IMR-90 (cell line): Measurements from ENCODE around the gene RNASET2. TPM values are rescaled to one million over a fixed set of nuclear protein-coding genes. Genes with fewer than 3 reads are reported as not detected.

Experiments
- ATAC-seq: fragments of 200-7000 bp; cut with Tn5 transposase; 2 replicates; pipeline ENCODE4 v1.9.1; 2020; ENCODE audit warnings: low read depth, mild to moderate bottlenecking, moderate library complexity
- BruUV-seq: library from RNA; stranded (reverse); fragments of 400-500 nt; replicated peaks from 2 replicates; lab custom pipeline; 2021; lab: Mats Ljungman, UMichigan
- CTCF ChIA-PET: fragments of 300-600 bp; formaldehyde crosslinking; extraction: SDS; loops from one replicate; lab custom pipeline; 2021; ENCODE audit warnings: antibody characterized with exemption; lab: Yijun Ruan, JAX
- POLR2A ChIA-PET: fragments of 300-600 bp; sonication (Branson Sonifier 250); formaldehyde crosslinking; loops from one replicate; lab custom pipeline; 2022; ENCODE audit warnings: antibody characterized with exemption; ENCODE audit not compliant: unreplicated experiment; lab: Charles Lee
- DNase-seq: peaks from one replicate; pipeline ENCODE4 v3.0.0; 2013
- H2AFZ ChIP-seq: replicated peaks from 2 replicates; pipeline ENCODE3; 2013; ENCODE audit warnings: low read length, mild to moderate bottlenecking; ENCODE audit not compliant: poor library complexity
- H2AK5ac ChIP-seq: 2 replicates; pipeline ENCODE4 v1.6.1; 2013; ENCODE audit warnings: low read depth, low read length, inconsistent platforms
- H2AK9ac ChIP-seq: replicated peaks from 2 replicates; pipeline ENCODE3; 2013; ENCODE audit warnings: mild to moderate bottlenecking, low read depth, low read length, moderate library complexity; ENCODE audit not compliant: poor library complexity
- H2BK120ac ChIP-seq: 2 replicates; pipeline ENCODE4 v1.6.1; 2013; ENCODE audit warnings: low read depth, low read length, inconsistent platforms
- H2BK15ac ChIP-seq: 3 replicates; pipeline ENCODE4 v1.6.1; 2013; ENCODE audit warnings: low read depth, low read length, inconsistent platforms
- H2BK20ac ChIP-seq: 2 replicates; pipeline ENCODE4 v1.6.1; 2013; ENCODE audit warnings: low read depth, mild to moderate bottlenecking, inconsistent platforms, low read length, moderate library complexity
- H2BK5ac ChIP-seq: 2 replicates; pipeline ENCODE4 v1.6.1; 2013; ENCODE audit warnings: mild to moderate bottlenecking, low read depth, low read length, inconsistent platforms; ENCODE audit not compliant: poor library complexity, severe bottlenecking
- H3K14ac ChIP-seq: replicated peaks from 2 replicates; pipeline ENCODE4 v1.6.1; 2013; ENCODE audit warnings: low read depth, low read length, inconsistent platforms
- H3K18ac ChIP-seq: 2 replicates; pipeline ENCODE4 v1.6.1; 2013; ENCODE audit warnings: low read depth, low read length, control low read depth
- H3K23ac ChIP-seq: 2 replicates; pipeline ENCODE4 v1.6.1; 2013; ENCODE audit warnings: low read depth, low read length, inconsistent platforms
- H3K27ac ChIP-seq: 2 replicates; pipeline ENCODE4 v1.5.1; 2013; ENCODE audit warnings: mild to moderate bottlenecking, control low read depth, low read length; ENCODE audit not compliant: insufficient read depth
- H3K27me3 ChIP-seq: 2 replicates; pipeline ENCODE4 v1.6.1; 2013; ENCODE audit warnings: low read length; ENCODE audit not compliant: control insufficient read depth, insufficient read depth
- H3K36me3 ChIP-seq: 2 replicates; pipeline ENCODE4 v1.6.1; 2013; ENCODE audit warnings: low read length, mixed read lengths; ENCODE audit not compliant: control insufficient read depth, insufficient read depth
- H3K4ac ChIP-seq: 2 replicates; pipeline ENCODE4 v1.6.1; 2013; ENCODE audit warnings: low read depth, low read length, inconsistent platforms
- H3K4me1 ChIP-seq: 2 replicates; pipeline ENCODE4 v1.6.1; 2013; ENCODE audit warnings: low read length, mixed read lengths; ENCODE audit not compliant: control insufficient read depth, insufficient read depth
- H3K4me2 ChIP-seq: 2 replicates; pipeline ENCODE4 v1.6.1; 2013; ENCODE audit warnings: low read depth, mild to moderate bottlenecking, control low read depth, low read length, moderate library complexity
- H3K4me3 ChIP-seq: 2 replicates; pipeline ENCODE4 v1.5.1; 2013; ENCODE audit warnings: low read depth, mild to moderate bottlenecking, control low read depth, low read length, moderate library complexity; ENCODE audit not compliant: insufficient read depth
- H3K56ac ChIP-seq: 2 replicates; pipeline ENCODE4 v1.6.1; 2013; ENCODE audit warnings: low read length, inconsistent platforms; ENCODE audit not compliant: insufficient read depth; ENCODE audit errors: extremely low read depth
- H3K79me1 ChIP-seq, 2 experiments: 2 replicates each; pipeline ENCODE4 v1.6.1; 2013; ENCODE audit warnings: low read length in 2 of 2, inconsistent platforms in 1 of 2, low read depth in 1 of 2
- H3K9ac ChIP-seq: 2 replicates; pipeline ENCODE4 v1.6.1; 2013; ENCODE audit warnings: low read depth, low read length, control low read depth
- H3K9me1 ChIP-seq: 2 replicates; pipeline ENCODE4 v1.6.1; 2013; ENCODE audit warnings: low read length, inconsistent platforms; ENCODE audit not compliant: insufficient read depth
- H3K9me3 ChIP-seq: 2 replicates; pipeline ENCODE4 v1.6.1; 2013; ENCODE audit warnings: low read length; ENCODE audit not compliant: control insufficient read depth, insufficient read depth
- H4K20me1 ChIP-seq: 2 replicates; pipeline ENCODE4 v1.6.1; 2013; ENCODE audit warnings: low read length, inconsistent platforms; ENCODE audit not compliant: insufficient read depth
- H4K5ac ChIP-seq: 2 replicates; pipeline ENCODE4 v1.6.1; 2013; ENCODE audit warnings: mild to moderate bottlenecking, low read depth, low read length, control low read depth
- H4K8ac ChIP-seq, 2 experiments: 2 replicates each; pipeline ENCODE4 v1.6.1; 2013; ENCODE audit warnings: low read depth in 2 of 2, low read length in 2 of 2, control low read depth in 1 of 2, inconsistent platforms in 1 of 2
- H4K91ac ChIP-seq: 2 replicates; pipeline ENCODE4 v1.6.1; 2013; ENCODE audit warnings: low read depth, low read length, inconsistent platforms; ENCODE audit not compliant: insufficient read depth
- BHLHE40 ChIP-seq: fragments of 150-350 bp; IDR thresholded peaks from 2 replicates; pipeline ENCODE4 v1.6.1; 2016; ENCODE audit warnings: mild to moderate bottlenecking, low read depth, low read length
- CEBPB ChIP-seq: IDR thresholded peaks from 2 replicates; pipeline ENCODE4 v1.6.1; 2012; ENCODE audit warnings: low read depth, low read length, improper control_type of control experiment
- CHD1 ChIP-seq: IDR thresholded peaks from 2 replicates; pipeline ENCODE4 v1.6.1; 2012; ENCODE audit warnings: low read depth, low read length, improper control_type of control experiment
- FOS ChIP-seq: fragments of 150-350 bp; IDR thresholded peaks from 2 replicates; pipeline ENCODE4 v1.6.1; 2016; ENCODE audit warnings: low read depth, low read length
- MAFK ChIP-seq: IDR thresholded peaks from 2 replicates; pipeline ENCODE4 v1.6.1; 2012; ENCODE audit warnings: low read depth, low read length, improper control_type of control experiment
- MAZ ChIP-seq: IDR thresholded peaks from 2 replicates; pipeline ENCODE4 v1.6.1; 2012; ENCODE audit warnings: low read depth, mild to moderate bottlenecking, low read length, improper control_type of control experiment, moderate library complexity, borderline replicate concordance
- MXI1 ChIP-seq: IDR thresholded peaks from 2 replicates; pipeline ENCODE4 v1.6.1; 2012; ENCODE audit warnings: low read depth, mild to moderate bottlenecking, low read length, moderate library complexity, borderline replicate concordance
- NFE2L2 ChIP-seq: fragments of 150-350 bp; IDR thresholded peaks from 2 replicates; pipeline ENCODE4 v1.6.1; 2016; ENCODE audit warnings: low read depth, mild to moderate bottlenecking, low read length
- POLR2A ChIP-seq: IDR thresholded peaks from 2 replicates; pipeline ENCODE4 v1.6.1; 2012; ENCODE audit warnings: mild to moderate bottlenecking, low read depth, low read length
- RAD21 ChIP-seq: IDR thresholded peaks from 2 replicates; pipeline ENCODE4 v1.6.1; 2012; ENCODE audit warnings: low read length, improper control_type of control experiment
- RCOR1 ChIP-seq: IDR thresholded peaks from 2 replicates; pipeline ENCODE4 v1.6.1; 2012; ENCODE audit warnings: mild to moderate bottlenecking, low read length, improper control_type of control experiment; ENCODE audit not compliant: insufficient replicate concordance
- RFX5 ChIP-seq: IDR thresholded peaks from 2 replicates; pipeline ENCODE4 v1.8.0; 2012; ENCODE audit warnings: low read depth, mild to moderate bottlenecking, low read length, moderate library complexity
- SMC3 ChIP-seq: fragments of 150-350 bp; IDR thresholded peaks from 2 replicates; pipeline ENCODE4 v1.6.1; 2016; ENCODE audit warnings: low read depth, mild to moderate bottlenecking, antibody characterized with exemption, low read length, moderate library complexity
- WGBS, 2 experiments: methylation state at CpG; one replicate each; pipeline versions ENCODE4 v1.1.5 to v1.1.7; 2013; ENCODE audit warnings: missing lambda C conversion rate in 2 of 2; ENCODE audit not compliant: insufficient read length in 1 of 2; ENCODE audit errors: extremely low coverage in 2 of 2; 5-methylcytosine and 5-hydroxymethylcytosine counted together
- dilution Hi-C: fragments of 300-500 bp; cut with HindIII; formaldehyde crosslinking; loops from one replicate; pipeline ENCODE4 v1.14.3; 2018; ENCODE audit warnings: low sequenced_read_pairs; ENCODE audit not compliant: unreplicated experiment
- in situ Hi-C: fragments of 300-500 bp; cut with MboI; formaldehyde crosslinking; loops from 3 replicates; pipeline ENCODE4 v1.14.3; 2019; ENCODE audit warnings: low sequenced_read_pairs, inconsistent platforms, mixed read lengths
- intact Hi-C: fragments of 100-400 bp; cut with micrococcal nuclease; formaldehyde crosslinking; loops from 2 replicates; pipeline ENCODE4 v1.10.0; 2022
- polyA plus RNA-seq, 3 experiments: library from polyadenylated mRNA; depleted of rRNA; stranded (reverse); fragments of >200 nt; gene quantifications; 2 replicates each; pipeline ENCODE4 v1.2.3, GENCODE V29; 2012; ENCODE audit warnings: low replicate concordance in 1 of 3
- total RNA-seq: library from RNA; depleted of rRNA; stranded (reverse); fragments of >200 nt; gene quantifications from 2 replicates; pipeline ENCODE4 v1.2.3, GENCODE V29; 2012
- TF ChIP-seq, protein P1 (sequence below): fragments of 150-350 bp; IDR thresholded peaks from 2 replicates; pipeline ENCODE4 v1.6.1; 2016; ENCODE audit warnings: low read depth, mild to moderate bottlenecking, low read length, moderate library complexity, borderline replicate concordance
- TF ChIP-seq, protein P2 (sequence below): conservative IDR thresholded peaks from 2 replicates; pipeline ENCODE4 v1.5.1; 2012; ENCODE audit warnings: mild to moderate bottlenecking, low read depth, low read length, improper control_type of control experiment
- TF ChIP-seq, protein P3 (sequence below): fragments of 150-350 bp; IDR thresholded peaks from 2 replicates; pipeline ENCODE4 v1.6.1; 2017; ENCODE audit warnings: mild to moderate bottlenecking, antibody characterized with exemption, low read length, low read depth

RNASET2 gene
- total and polyA plus RNA-seq, 2 of the 4 experiments (the other 2 are of a cell fraction), result 13.6 to 24.9 TPM

- Histone ChIP-seq H4K91ac (no peak overlapping the region), H2BK120ac (no peak overlapping the region), H3K56ac (no peak overlapping the region), H3K18ac (no peak overlapping the region), H2AK9ac (no peak overlapping the region), H2BK5ac (no peak overlapping the region), H3K36me3 (no peaks in the 10 kb centered on the region), H2AK5ac (no peak overlapping the region), H4K8ac (no peak overlapping the region), H3K4me2 (no peak overlapping the region), H3K14ac (no peak overlapping the region), H3K27ac (no peak overlapping the region), H3K27me3 (peaks cover 3% of the 10 kb centered on the region; the same call in 1 of the 2 replicates), H4K20me1 (no peaks in the 10 kb centered on the region), H2AFZ (no peak overlapping the region), H3K23ac (no peak overlapping the region), H3K4me1 (no peaks in the 10 kb centered on the region), H3K79me1 (no peaks in the 10 kb centered on the region), H3K9me3 (peaks cover 2% of the 10 kb centered on the region; the same call in 1 of the 2 replicates), H3K9ac (no peak overlapping the region), H3K4ac (no peak overlapping the region), H3K9me1 (no peaks in the 10 kb centered on the region), H2BK20ac (no peak overlapping the region), H4K5ac (no peak overlapping the region), H2BK15ac (no peak overlapping the region), H3K4me3 (no peak overlapping the region)
- dilution Hi-C loops (no loop called here), in situ Hi-C loops (no loop called here), intact Hi-C loops (no loop called here)
- ATAC-seq (no peak), DNase-seq (no peak)
- ChIA-PET POLR2A (no interaction called here), CTCF (no interaction called here)
- TF ChIP-seq RAD21 (no peak), POLR2A (no peak), RCOR1 (no peak), SMC3 (no peak), MXI1 (no peak), FOS (no peak), RFX5 (no peak), BHLHE40 (no peak), MAFK (no peak), CEBPB (no peak), MAZ (no peak), CHD1 (no peak), NFE2L2 (no peak)
- TF ChIP-seq, protein P1, sequence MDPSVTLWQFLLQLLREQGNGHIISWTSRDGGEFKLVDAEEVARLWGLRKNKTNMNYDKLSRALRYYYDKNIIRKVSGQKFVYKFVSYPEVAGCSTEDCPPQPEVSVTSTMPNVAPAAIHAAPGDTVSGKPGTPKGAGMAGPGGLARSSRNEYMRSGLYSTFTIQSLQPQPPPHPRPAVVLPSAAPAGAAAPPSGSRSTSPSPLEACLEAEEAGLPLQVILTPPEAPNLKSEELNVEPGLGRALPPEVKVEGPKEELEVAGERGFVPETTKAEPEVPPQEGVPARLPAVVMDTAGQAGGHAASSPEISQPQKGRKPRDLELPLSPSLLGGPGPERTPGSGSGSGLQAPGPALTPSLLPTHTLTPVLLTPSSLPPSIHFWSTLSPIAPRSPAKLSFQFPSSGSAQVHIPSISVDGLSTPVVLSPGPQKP, result no peak
- TF ChIP-seq, protein P2, sequence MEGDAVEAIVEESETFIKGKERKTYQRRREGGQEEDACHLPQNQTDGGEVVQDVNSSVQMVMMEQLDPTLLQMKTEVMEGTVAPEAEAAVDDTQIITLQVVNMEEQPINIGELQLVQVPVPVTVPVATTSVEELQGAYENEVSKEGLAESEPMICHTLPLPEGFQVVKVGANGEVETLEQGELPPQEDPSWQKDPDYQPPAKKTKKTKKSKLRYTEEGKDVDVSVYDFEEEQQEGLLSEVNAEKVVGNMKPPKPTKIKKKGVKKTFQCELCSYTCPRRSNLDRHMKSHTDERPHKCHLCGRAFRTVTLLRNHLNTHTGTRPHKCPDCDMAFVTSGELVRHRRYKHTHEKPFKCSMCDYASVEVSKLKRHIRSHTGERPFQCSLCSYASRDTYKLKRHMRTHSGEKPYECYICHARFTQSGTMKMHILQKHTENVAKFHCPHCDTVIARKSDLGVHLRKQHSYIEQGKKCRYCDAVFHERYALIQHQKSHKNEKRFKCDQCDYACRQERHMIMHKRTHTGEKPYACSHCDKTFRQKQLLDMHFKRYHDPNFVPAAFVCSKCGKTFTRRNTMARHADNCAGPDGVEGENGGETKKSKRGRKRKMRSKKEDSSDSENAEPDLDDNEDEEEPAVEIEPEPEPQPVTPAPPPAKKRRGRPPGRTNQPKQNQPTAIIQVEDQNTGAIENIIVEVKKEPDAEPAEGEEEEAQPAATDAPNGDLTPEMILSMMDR, result no peak
- TF ChIP-seq, protein P3, sequence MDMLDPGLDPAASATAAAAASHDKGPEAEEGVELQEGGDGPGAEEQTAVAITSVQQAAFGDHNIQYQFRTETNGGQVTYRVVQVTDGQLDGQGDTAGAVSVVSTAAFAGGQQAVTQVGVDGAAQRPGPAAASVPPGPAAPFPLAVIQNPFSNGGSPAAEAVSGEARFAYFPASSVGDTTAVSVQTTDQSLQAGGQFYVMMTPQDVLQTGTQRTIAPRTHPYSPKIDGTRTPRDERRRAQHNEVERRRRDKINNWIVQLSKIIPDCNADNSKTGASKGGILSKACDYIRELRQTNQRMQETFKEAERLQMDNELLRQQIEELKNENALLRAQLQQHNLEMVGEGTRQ, result no peak
- 20% methylated on average over 1 of the region's 10 CpGs; no CpG with 5 or more reads in 1 of the 2 experiments for WGBS, 2 experiments
- no TSS peak for BruUV-seq
Measured at GRCh38 chr6:166905013-166905412, 51.3 kb downstream of the RNASET2 start.
